CD4-positive, alpha-beta memory T cell (primary cell): Measurements from ENCODE around the gene JUN. TPM values are rescaled to one million over a fixed set of nuclear protein-coding genes. Genes with fewer than 3 reads are reported as not detected.
A peak's percentile ranks its signal among the peaks of the same experiment; 100 is the strongest.

Experiments
- CTCF ChIA-PET: fragments of 350-600 bp; sonication (Branson Sonifier 250); formaldehyde crosslinking; loops from one replicate; lab custom pipeline; 2021; ENCODE audit warnings: inconsistent platforms; ENCODE audit not compliant: partially characterized antibody; lab: Charles Lee
- POLR2A ChIA-PET: fragments of 350-600 bp; sonication (Branson Sonifier 250); formaldehyde crosslinking; loops from one replicate; lab custom pipeline; 2021; ENCODE audit not compliant: partially characterized antibody; lab: Charles Lee
- DNase-seq, 5 donors: peaks; one replicate each; pipeline versions ENCODE4 v3.0.0 to v3.0.0-alpha.2; 2020 to 2022; ENCODE audit warnings: mixed read lengths in 1 of 5
- H3K27ac ChIP-seq: one replicate; pipeline ENCODE4 v1.7.0; 2013; ENCODE audit warnings: low read depth, low read length
- H3K27me3 ChIP-seq: 2 replicates; pipeline ENCODE4 v1.7.0; 2013; ENCODE audit warnings: mild to moderate bottlenecking, low read length, moderate library complexity; ENCODE audit not compliant: insufficient read depth
- H3K36me3 ChIP-seq: 2 replicates; pipeline ENCODE4 v1.7.0; 2013; ENCODE audit warnings: mild to moderate bottlenecking, low read length, moderate library complexity; ENCODE audit not compliant: insufficient read depth
- H3K4me1 ChIP-seq: 2 replicates; pipeline ENCODE4 v1.7.0; 2013; ENCODE audit warnings: mild to moderate bottlenecking, low read length, moderate library complexity; ENCODE audit not compliant: insufficient read depth
- H3K4me3 ChIP-seq, 2 donors: one replicate each; pipeline ENCODE4 v1.7.0; 2013; ENCODE audit warnings: low read length in 2 of 2, mild to moderate bottlenecking in 1 of 2
- H3K9me3 ChIP-seq, 2 donors: one replicate each; pipeline ENCODE4 v1.7.0; 2013; ENCODE audit warnings: low read length in 2 of 2, control low read depth in 1 of 2; ENCODE audit not compliant: control insufficient read depth in 1 of 2
- H3K27ac Mint-ChIP-seq, 7 donors: one replicate each; pipeline ENCODE4 v1.8.0; 2020 to 2021; ENCODE audit warnings: mixed read lengths in 7 of 7, mild to moderate bottlenecking in 6 of 7, inconsistent platforms in 3 of 7, moderate library complexity in 3 of 7
- H3K27me3 Mint-ChIP-seq, 2 donors: one replicate each; pipeline ENCODE4 v1.8.0; 2020 to 2021; ENCODE audit warnings: mixed read lengths in 2 of 2
- H3K36me3 Mint-ChIP-seq, 2 donors: one replicate each; pipeline ENCODE4 v1.8.0; 2020 to 2021; ENCODE audit warnings: mixed read lengths in 2 of 2, inconsistent platforms in 1 of 2, mild to moderate bottlenecking in 1 of 2
- H3K4me1 Mint-ChIP-seq, 4 donors: one replicate each; pipeline ENCODE4 v1.8.0; 2020 to 2021; ENCODE audit warnings: mixed read lengths in 4 of 4, mild to moderate bottlenecking in 1 of 4
- H3K4me3 Mint-ChIP-seq, 8 donors: one replicate each; pipeline ENCODE4 v1.8.0; 2020 to 2021; ENCODE audit warnings: mixed read lengths in 8 of 8, mild to moderate bottlenecking in 7 of 8, moderate library complexity in 6 of 8, inconsistent platforms in 3 of 8
- H3K9me3 Mint-ChIP-seq, 8 donors: one replicate each; pipeline ENCODE4 v1.8.0; 2020 to 2021; ENCODE audit warnings: mixed read lengths in 8 of 8, mild to moderate bottlenecking in 5 of 8, inconsistent platforms in 3 of 8, moderate library complexity in 1 of 8
- intact Hi-C: fragments of 100-400 bp; cut with micrococcal nuclease; formaldehyde crosslinking; loops from one replicate; pipeline ENCODE4 v1.15.1; 2023
- polyA plus RNA-seq, 2 donors: library from polyadenylated mRNA; unstranded; fragments of 300-500 nt; fragmentation: Illumina TruSeq; gene quantifications; one replicate each; pipeline ENCODE4 v1.2.3, GENCODE V29; 2021
- total RNA-seq, 2 experiments: library from RNA; stranded (reverse); gene quantifications; one replicate each; pipeline ENCODE4 v1.2.3, GENCODE V29; 2021

The JUN gene
- total and polyA plus RNA-seq, 4 experiments from 2014 or later, result 19.0 to 56.7 (median 29.7) TPM

DNA sequence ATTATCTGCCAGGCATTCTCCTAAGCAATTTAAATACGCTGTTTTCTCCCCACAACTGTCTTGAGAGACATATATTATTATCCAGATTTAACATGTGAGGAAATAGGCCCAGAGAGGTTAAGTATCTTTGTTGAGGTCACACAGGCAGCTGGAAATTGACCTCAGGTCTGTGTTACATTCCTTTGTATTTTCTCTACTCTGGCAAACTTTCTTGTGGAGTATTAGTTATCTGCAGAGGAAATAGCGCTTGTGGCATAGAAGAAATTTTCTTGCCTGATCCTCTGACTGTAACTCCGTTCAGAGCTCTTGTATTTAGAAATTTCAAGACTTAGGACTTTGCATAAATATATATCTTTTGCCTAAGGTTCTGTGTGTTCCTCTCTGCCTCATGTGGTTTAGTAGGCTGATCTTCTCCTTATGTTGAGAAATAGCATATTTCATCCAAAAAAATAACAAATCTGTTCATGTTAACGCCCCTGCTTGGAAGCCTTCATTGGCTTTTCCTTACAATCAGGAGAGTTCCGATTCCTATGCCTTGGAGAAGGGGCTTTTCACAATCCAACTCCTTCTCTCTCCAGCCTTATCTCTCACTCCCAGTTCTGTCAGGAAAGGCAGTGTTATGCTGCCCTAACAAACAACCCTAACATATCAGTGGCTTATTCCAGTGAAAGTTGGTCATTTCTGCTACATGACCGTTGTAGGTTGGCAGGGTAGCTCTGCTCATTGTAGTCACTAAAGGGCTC, 2.5 kb upstream of the JUN start:
- intact Hi-C loops, result no loop called here
- no peak for DNase-seq
- Mint-ChIP-seq H3K4me1 (peaks cover 29 to 67% (median 44%) of the 10 kb centered on the region in 4 donors), H3K9me3 (peaks cover 0 to 23% (median 4%) of the 10 kb centered on the region in 8 donors), H3K36me3 (peaks cover 33 to 42% of the 10 kb centered on the region in 2 donors), H3K27ac (peak overlapping the region; percentile 97 to 100 (median 99)), H3K4me3 (peak overlapping the region in 7 of 8 donors; percentile 35 to 96 (median 90)), H3K27me3 (peaks cover 2 to 5% of the 10 kb centered on the region in 2 donors)
- H3K4me3 ChIP-seq, result no peak overlapping the region
- no peaks in the 10 kb centered on the region for H3K9me3 ChIP-seq
- H3K27ac ChIP-seq, result peak overlapping the region; percentile 99
- ChIA-PET CTCF (interaction anchor here (1.0 to 2.8 kb wide), 7 partner anchors 11 to 913 kb away, joined by 3 to 6 read pairs (median 4); no protein-coding TSS in a partner anchor), POLR2A (interaction anchor here (1.0 to 7.1 kb wide), 14 partner anchors 9 to 912 kb away, joined by 3 to 91 read pairs (median 15); no protein-coding TSS in a partner anchor)
- H3K36me3 ChIP-seq, result no peaks in the 10 kb centered on the region
- H3K4me1 ChIP-seq, result peaks cover 25% of the 10 kb centered on the region
- no peaks in the 10 kb centered on the region for H3K27me3 ChIP-seq

DNA sequence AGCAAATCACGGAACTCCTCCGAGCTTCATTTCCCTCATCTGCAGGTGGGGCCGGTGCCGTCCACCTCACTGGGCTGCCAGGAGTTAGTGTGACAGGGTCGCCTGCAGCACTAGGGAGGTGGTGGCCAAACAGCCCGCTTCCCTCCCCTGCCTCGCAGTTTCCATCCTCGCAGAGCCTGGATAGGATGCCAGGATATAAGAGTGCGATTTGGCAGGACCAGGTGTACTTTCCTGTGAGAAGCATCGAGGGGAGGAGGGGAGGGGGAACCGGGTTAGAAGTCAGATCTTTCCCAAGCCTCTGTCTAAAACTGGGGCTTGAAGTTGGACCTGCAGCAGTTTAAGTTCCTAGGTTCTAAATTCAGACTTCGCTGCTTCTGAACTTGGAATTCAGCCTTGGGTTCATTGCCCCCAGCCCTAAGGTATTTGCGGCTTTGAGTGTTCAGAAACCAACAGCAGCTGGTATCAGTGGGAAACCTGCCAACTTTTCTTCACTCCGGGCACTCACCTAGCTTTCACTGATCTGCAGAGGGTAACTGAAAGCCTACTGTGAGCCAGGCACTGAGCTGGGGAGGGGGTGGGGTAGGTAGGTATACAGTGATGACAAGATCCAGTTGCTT, 1.7 kb upstream of the JUN start:
- Histone ChIP-seq H3K27ac (peak overlapping the region; percentile 99), H3K36me3 (no peaks in the 10 kb centered on the region), H3K27me3 (no peaks in the 10 kb centered on the region), H3K4me1 (peaks cover 31% of the 10 kb centered on the region), H3K4me3 (peak overlapping the region; percentile 76 to 96), H3K9me3 (no peaks in the 10 kb centered on the region)
- peaks cover 25 to 61% (median 38%) of the 10 kb centered on the region in 4 donors for H3K4me1 Mint-ChIP-seq
- intact Hi-C loops, result loop anchor here (1.0 to 2.0 kb wide), 9 partner anchors 56 to 914 kb away; partner anchors contain the start of gene MYSM1
- peak; percentile 49 to 71 (median 52) for DNase-seq
- peaks cover 28 to 41% of the 10 kb centered on the region in 2 donors for H3K36me3 Mint-ChIP-seq
- peak overlapping the region; percentile 97 to 100 (median 99) for H3K27ac Mint-ChIP-seq
- H3K27me3 Mint-ChIP-seq, result peaks cover 2 to 5% of the 10 kb centered on the region in 2 donors
- ChIA-PET POLR2A (interaction anchor here (0.5 to 7.1 kb wide), 21 partner anchors 10 to 913 kb away, joined by 3 to 91 read pairs (median 9); partner anchors contain the start of gene FGGY), CTCF (interaction anchor here (0.6 to 2.6 kb wide), 11 partner anchors 12 to 914 kb away, joined by 3 to 16 read pairs (median 4); no protein-coding TSS in a partner anchor)
- H3K4me3 Mint-ChIP-seq, result peak overlapping the region; percentile 87 to 98 (median 92)
- H3K9me3 Mint-ChIP-seq, result peaks cover 0 to 23% (median 4%) of the 10 kb centered on the region in 8 donors

- Mint-ChIP-seq H3K9me3 (peaks cover 0 to 23% (median 4%) of the 10 kb centered on the region in 8 donors), H3K27me3 (peaks cover 2 to 5% of the 10 kb centered on the region in 2 donors), H3K27ac (peak overlapping the region; percentile 97 to 100 (median 99)), H3K4me1 (peaks cover 21 to 56% (median 32%) of the 10 kb centered on the region in 4 donors), H3K4me3 (peak overlapping the region; percentile 87 to 98 (median 92)), H3K36me3 (peaks cover 24 to 36% of the 10 kb centered on the region in 2 donors)
- no peaks in the 10 kb centered on the region for H3K27me3 ChIP-seq
- ChIA-PET CTCF (interaction anchor here (0.5 to 2.6 kb wide), 11 partner anchors 17 to 914 kb away, joined by 3 to 16 read pairs (median 4); no protein-coding TSS in a partner anchor), POLR2A (interaction anchor here (0.5 to 7.1 kb wide), 32 partner anchors 9 to 914 kb away, joined by 3 to 91 read pairs (median 7); partner anchors contain the start of genes FGGY and OMA1)
- H3K27ac ChIP-seq, result peak overlapping the region; percentile 99
- no peaks in the 10 kb centered on the region for H3K9me3 ChIP-seq
- no peaks in the 10 kb centered on the region for H3K36me3 ChIP-seq
- intact Hi-C loops, result loop anchor here (1.0 to 5.0 kb wide), 14 partner anchors 30 to 914 kb away; partner anchors contain the start of genes MYSM1 and OMA1
- H3K4me3 ChIP-seq, result peak overlapping the region; percentile 76 to 96
- H3K4me1 ChIP-seq, result peaks cover 31% of the 10 kb centered on the region
- DNase-seq, result peak; percentile 87 to 96 (median 91)
Observed at GRCh38 chr1:58784758-58785441, 1.1 kb upstream of the JUN start.

GRCh38 chr1:58783090-58783992, 506 bp downstream of the JUN start:
- intact Hi-C loops, result loop anchor here (5.0 kb wide), 1 partner anchor 41 kb away; no protein-coding TSS in a partner anchor
- Histone ChIP-seq H3K27me3 (no peaks in the 10 kb centered on the region), H3K27ac (peak overlapping the region; percentile 99), H3K9me3 (no peaks in the 10 kb centered on the region), H3K4me3 (peak overlapping the region; percentile 67 to 96), H3K36me3 (no peaks in the 10 kb centered on the region), H3K4me1 (peaks cover 31% of the 10 kb centered on the region)
- peak; percentile 44 to 68 (median 65) for DNase-seq
- peak overlapping the region; percentile 97 to 100 (median 99) for H3K27ac Mint-ChIP-seq
- peaks cover 0 to 23% (median 3%) of the 10 kb centered on the region in 8 donors for H3K9me3 Mint-ChIP-seq
- ChIA-PET CTCF (interaction anchor here (1.0 to 2.6 kb wide), 13 partner anchors 26 to 976 kb away, joined by 3 to 16 read pairs (median 4); no protein-coding TSS in a partner anchor), POLR2A (interaction anchor here (0.6 to 7.1 kb wide), 51 partner anchors 9 to 1031 kb away, joined by 3 to 91 read pairs (median 4); partner anchors contain the start of genes FGGY, HOOK1, MYSM1 and OMA1)
- peak overlapping the region; percentile 87 to 98 (median 92) for H3K4me3 Mint-ChIP-seq
- H3K27me3 Mint-ChIP-seq, result peaks cover 3 to 5% of the 10 kb centered on the region in 2 donors
- H3K36me3 Mint-ChIP-seq, result peaks cover 11 to 28% of the 10 kb centered on the region in 2 donors
- peaks cover 17 to 48% (median 29%) of the 10 kb centered on the region in 4 donors for H3K4me1 Mint-ChIP-seq

- DNase-seq, result peak; percentile 59 to 70 (median 68)
- Histone ChIP-seq H3K4me1 (peaks cover 31% of the 10 kb centered on the region), H3K27ac (peak overlapping the region; percentile 99), H3K4me3 (peak overlapping the region; percentile 67 to 96), H3K27me3 (no peaks in the 10 kb centered on the region), H3K9me3 (no peaks in the 10 kb centered on the region), H3K36me3 (no peaks in the 10 kb centered on the region)
- ChIA-PET CTCF (interaction anchor here (0.6 to 2.6 kb wide), 27 partner anchors 10 to 977 kb away, joined by 3 to 12 read pairs (median 4); no protein-coding TSS in a partner anchor), POLR2A (interaction anchor here (0.6 to 7.1 kb wide), 33 partner anchors 9 to 1032 kb away, joined by 3 to 91 read pairs (median 5); partner anchors contain the start of genes FGGY, HOOK1, MYSM1 and OMA1)
- intact Hi-C loops, result loop anchor here (5.0 kb wide), 1 partner anchor 40 kb away; no protein-coding TSS in a partner anchor
- Mint-ChIP-seq H3K4me1 (peaks cover 15 to 46% (median 27%) of the 10 kb centered on the region in 4 donors), H3K36me3 (peaks cover 4 to 24% of the 10 kb centered on the region in 2 donors), H3K27me3 (peaks cover 3 to 5% of the 10 kb centered on the region in 2 donors), H3K27ac (peak overlapping the region; percentile 97 to 100 (median 98)), H3K9me3 (peaks cover 0 to 23% (median 0%) of the 10 kb centered on the region in 8 donors), H3K4me3 (peak overlapping the region; percentile 90 to 98 (median 92))
Observed at GRCh38 chr1:58782178-58783089, 1.4 kb downstream of the JUN start.
